Fibroblast of lung (primary cell): ENCODE measurements around the gene PARP8. TPM values are rescaled to one million over a fixed set of nuclear protein-coding genes. Genes with fewer than 3 reads are reported as not detected.

Experiments used
- DNase-seq, 2 donors: peaks; one replicate each; pipeline versions ENCODE4 v3.0.0 to v3.0.0-alpha.2; 2010; ENCODE audit warnings: low read depth in 2 of 2
- H2AFZ ChIP-seq: 2 replicates; pipeline ENCODE4 v1.5.1; 2012; ENCODE audit warnings: low read length, control low read depth, inconsistent platforms
- H3K27ac ChIP-seq: 2 replicates; pipeline ENCODE4 v1.5.1; 2011; ENCODE audit warnings: low read length, control low read depth; ENCODE audit not compliant: insufficient read depth
- H3K27me3 ChIP-seq: 2 replicates; pipeline ENCODE4 v1.5.1; 2011; ENCODE audit warnings: mild to moderate bottlenecking, low read length; ENCODE audit not compliant: control insufficient read depth, insufficient read depth
- H3K36me3 ChIP-seq: 2 replicates; pipeline ENCODE4 v1.5.1; 2011; ENCODE audit warnings: low read length; ENCODE audit not compliant: control insufficient read depth, insufficient read depth
- H3K4me1 ChIP-seq: 2 replicates; pipeline ENCODE4 v1.5.1; 2011; ENCODE audit warnings: low read length; ENCODE audit not compliant: control insufficient read depth, insufficient read depth; ENCODE audit errors: extremely low read depth
- H3K4me2 ChIP-seq: 2 replicates; pipeline ENCODE4 v1.5.1; 2011; ENCODE audit warnings: low read length, control low read depth; ENCODE audit not compliant: insufficient read depth; ENCODE audit errors: extremely low read depth
- H3K4me3 ChIP-seq, 4 experiments: fragments of 200-600 bp in 1 of 4; sonication (generic) in 1 of 4; replicated peaks in 1 of 4; 2 replicates each; pipeline ENCODE4 v1.5.1; 2011 to 2016; ENCODE audit warnings: low read length in 4 of 4, low read depth in 3 of 4, mild to moderate bottlenecking in 3 of 4, control low read depth in 2 of 4, inconsistent platforms in 1 of 4, mixed read lengths in 1 of 4; ENCODE audit not compliant: insufficient read depth in 1 of 4; ENCODE audit errors: control extremely low read depth in 1 of 4
- H3K79me2 ChIP-seq: 2 replicates; pipeline ENCODE4 v1.5.1; 2012; ENCODE audit warnings: mild to moderate bottlenecking, low read length, inconsistent platforms; ENCODE audit not compliant: control insufficient read depth, insufficient read depth
- H3K9ac ChIP-seq: 2 replicates; pipeline ENCODE4 v1.5.1; 2011; ENCODE audit warnings: mild to moderate bottlenecking, low read length, control low read depth; ENCODE audit not compliant: insufficient read depth
- H3K9me3 ChIP-seq: 2 replicates; pipeline ENCODE4 v1.5.1; 2012; ENCODE audit warnings: low read depth, low read length; ENCODE audit not compliant: control insufficient read depth, insufficient read depth
- H4K20me1 ChIP-seq: 2 replicates; pipeline ENCODE4 v1.5.1; 2011; ENCODE audit warnings: low read length; ENCODE audit not compliant: control insufficient read depth, insufficient read depth; ENCODE audit errors: extremely low read depth
- CTCF ChIP-seq, 2 donors: IDR thresholded peaks in 1 of 2; conservative IDR thresholded peaks in 1 of 2; 1 replicate in 1 of 2; 2 replicates in 1 of 2; pipeline ENCODE4 v1.5.1; 2011 to 2012; ENCODE audit warnings: low read length in 2 of 2, control low read depth in 1 of 2, inconsistent platforms in 1 of 2, low read depth in 1 of 2, mild to moderate bottlenecking in 1 of 2
- EZH2 ChIP-seq: IDR thresholded peaks from 2 replicates; pipeline ENCODE4 v1.5.1; 2012; ENCODE audit warnings: low read length, control low read depth, mild to moderate bottlenecking; ENCODE audit errors: missing control alignments
- polyA plus RNA-seq, 2 donors: library from polyadenylated mRNA; depleted of rRNA in 1 of 2; stranded (reverse) in 1 of 2; unstranded in 1 of 2; fragments of >200 nt; gene quantifications; 2 replicates each; pipeline ENCODE4 v1.2.1, GENCODE V29; 2011 to 2012; ENCODE audit warnings: missing spikeins in 1 of 2
- total RNA-seq: library from RNA; depleted of rRNA; stranded (reverse); fragments of >200 nt; gene quantifications from 2 replicates; pipeline ENCODE4 v1.2.1, GENCODE V29; 2014

Gene PARP8
- total and polyA plus RNA-seq, 2 donors (not counting 1 experiment from before 2014, with no cell fraction given): 13.8 to 24.6 TPM

- DNase-seq: no peak
- H4K20me1 ChIP-seq: no peaks in the 10 kb centered on the region
- no peak overlapping the region for H3K27ac ChIP-seq
- H3K36me3 ChIP-seq: no peaks in the 10 kb centered on the region
- H3K4me3 ChIP-seq: no peak overlapping the region
- H3K9ac ChIP-seq: no peak overlapping the region
- H3K4me1 ChIP-seq: no peaks in the 10 kb centered on the region
- H3K79me2 ChIP-seq: no peaks in the 10 kb centered on the region
- no peak overlapping the region for H3K4me2 ChIP-seq
- H2AFZ ChIP-seq: no peak overlapping the region
- no peaks in the 10 kb centered on the region for H3K27me3 ChIP-seq
- TF ChIP-seq EZH2 (no peak), CTCF (conservative IDR thresholded peaks at IDR 0.05 in 1 of 2, IDR thresholded peaks at IDR 0.05 in 1 of 2; ENCODE audit: low read depth in 1 of 2, low read length in 2 of 2) (no peak)
- H3K9me3 ChIP-seq: no peaks in the 10 kb centered on the region
These were observed 83.4 kb downstream of the PARP8 start for GRCh38 chr5:50749873-50750272.

GRCh38 chr5:50751064-50751657 lies 84.7 kb downstream of the PARP8 start:
- no peaks in the 10 kb centered on the region for H3K9me3 ChIP-seq
- H3K27ac ChIP-seq: no peak overlapping the region
- H3K4me1 ChIP-seq: no peaks in the 10 kb centered on the region
- no peaks in the 10 kb centered on the region for H3K79me2 ChIP-seq
- H2AFZ ChIP-seq: no peak overlapping the region
- no peak overlapping the region for H3K4me3 ChIP-seq
- peak; percentile 82 to 85 for TF ChIP-seq CTCF (conservative IDR thresholded peaks at IDR 0.05 in 1 of 2, IDR thresholded peaks at IDR 0.05 in 1 of 2; ENCODE audit: low read depth in 1 of 2, low read length in 2 of 2)
- TF ChIP-seq EZH2: no peak
- H4K20me1 ChIP-seq: no peaks in the 10 kb centered on the region
- H3K4me2 ChIP-seq: no peak overlapping the region
- no peaks in the 10 kb centered on the region for H3K27me3 ChIP-seq
- H3K9ac ChIP-seq: no peak overlapping the region
- DNase-seq: peak; percentile 40 to 74
- H3K36me3 ChIP-seq: no peaks in the 10 kb centered on the region

DNA sequence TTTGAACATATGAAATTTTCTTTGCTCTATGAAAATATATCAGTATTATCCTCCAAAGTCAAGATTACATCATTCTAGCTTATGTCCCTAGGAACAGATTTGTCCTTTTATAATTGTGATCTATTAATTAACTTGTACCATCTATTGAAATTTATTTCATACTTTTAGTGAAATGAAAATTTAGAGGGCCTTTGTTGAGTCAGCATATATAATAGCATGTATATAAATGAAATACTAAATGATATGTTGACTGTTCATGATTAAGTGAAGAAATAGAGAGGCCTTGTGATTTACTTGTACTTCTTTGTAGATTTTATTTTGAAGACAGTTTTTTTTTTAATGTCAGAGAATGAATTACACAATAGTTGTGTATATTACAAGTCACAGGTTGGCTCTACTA lies 86.4 kb downstream of the PARP8 start:
- no peak for TF ChIP-seq CTCF (conservative IDR thresholded peaks at IDR 0.05 in 1 of 2, IDR thresholded peaks at IDR 0.05 in 1 of 2; ENCODE audit: low read depth in 1 of 2, low read length in 2 of 2)
- TF ChIP-seq EZH2: no peak
- Histone ChIP-seq H3K79me2 (no peaks in the 10 kb centered on the region), H3K27ac (no peak overlapping the region), H3K27me3 (no peaks in the 10 kb centered on the region), H3K9me3 (no peaks in the 10 kb centered on the region), H2AFZ (no peak overlapping the region), H3K4me2 (no peak overlapping the region), H3K4me3 (no peak overlapping the region), H3K36me3 (no peaks in the 10 kb centered on the region), H3K9ac (no peak overlapping the region), H3K4me1 (no peaks in the 10 kb centered on the region), H4K20me1 (no peaks in the 10 kb centered on the region)
- no peak for DNase-seq
